Effector memory CD8-positive, alpha-beta T cell (primary cell): ENCODE data around the gene PARVA.

Experiments used
- ATAC-seq: fragments of 150-1000 bp; cut with Tn5 transposase; replicated peaks from 2 replicates; pipeline ENCODE4 v1.10.0; 2021; ENCODE audit warnings: mild to moderate bottlenecking, moderate library complexity
- DNase-seq, 3 experiments: peaks; one replicate each; pipeline ENCODE4 v3.0.0; 2021
- H3K27ac Mint-ChIP-seq, 2 donors: one replicate each; pipeline ENCODE4 v1.8.0; 2022; ENCODE audit warnings: mild to moderate bottlenecking in 2 of 2, mixed read lengths in 2 of 2, moderate library complexity in 2 of 2
- H3K27me3 Mint-ChIP-seq, 2 donors: one replicate each; pipeline ENCODE4 v1.8.0; 2022; ENCODE audit warnings: mixed read lengths in 2 of 2
- H3K36me3 Mint-ChIP-seq: one replicate; pipeline ENCODE4 v1.8.0; 2022; ENCODE audit warnings: mild to moderate bottlenecking, moderate library complexity, mixed read lengths; ENCODE audit not compliant: insufficient read depth
- H3K4me1 Mint-ChIP-seq, 2 donors: one replicate each; pipeline ENCODE4 v1.8.0; 2022; ENCODE audit warnings: low read depth in 2 of 2, mixed read lengths in 2 of 2
- H3K4me3 Mint-ChIP-seq, 2 donors: one replicate each; pipeline ENCODE4 v1.8.0; 2022; ENCODE audit warnings: mild to moderate bottlenecking in 2 of 2, mixed read lengths in 2 of 2, moderate library complexity in 2 of 2
- H3K9me3 Mint-ChIP-seq, 2 donors: one replicate each; pipeline ENCODE4 v1.8.0; 2022; ENCODE audit warnings: mixed read lengths in 2 of 2

PARVA gene

GRCh38 chr11:12536566-12536965 is 159.2 kb downstream of the PARVA start:
- H3K36me3 Mint-ChIP-seq = no peaks in the 10 kb centered on the region
- H3K4me1 Mint-ChIP-seq = no peaks in the 10 kb centered on the region
- no peak overlapping the region for H3K4me3 Mint-ChIP-seq
- peaks cover 36 to 47% of the 10 kb centered on the region in 2 donors for H3K27me3 Mint-ChIP-seq
- no peaks in the 10 kb centered on the region for H3K9me3 Mint-ChIP-seq
- DNase-seq (no peak), ATAC-seq (no peak)
- no peak overlapping the region for H3K27ac Mint-ChIP-seq

- Mint-ChIP-seq H3K9me3 (no peaks in the 10 kb centered on the region), H3K36me3 (no peaks in the 10 kb centered on the region), H3K4me3 (no peak overlapping the region), H3K27ac (no peak overlapping the region), H3K4me1 (no peaks in the 10 kb centered on the region), H3K27me3 (peaks cover 43% of the 10 kb centered on the region in 2 donors)
- DNase-seq (no peak), ATAC-seq (no peak)
These were observed 160.5 kb downstream of the PARVA start for GRCh38 chr11:12537778-12538401.

DNA sequence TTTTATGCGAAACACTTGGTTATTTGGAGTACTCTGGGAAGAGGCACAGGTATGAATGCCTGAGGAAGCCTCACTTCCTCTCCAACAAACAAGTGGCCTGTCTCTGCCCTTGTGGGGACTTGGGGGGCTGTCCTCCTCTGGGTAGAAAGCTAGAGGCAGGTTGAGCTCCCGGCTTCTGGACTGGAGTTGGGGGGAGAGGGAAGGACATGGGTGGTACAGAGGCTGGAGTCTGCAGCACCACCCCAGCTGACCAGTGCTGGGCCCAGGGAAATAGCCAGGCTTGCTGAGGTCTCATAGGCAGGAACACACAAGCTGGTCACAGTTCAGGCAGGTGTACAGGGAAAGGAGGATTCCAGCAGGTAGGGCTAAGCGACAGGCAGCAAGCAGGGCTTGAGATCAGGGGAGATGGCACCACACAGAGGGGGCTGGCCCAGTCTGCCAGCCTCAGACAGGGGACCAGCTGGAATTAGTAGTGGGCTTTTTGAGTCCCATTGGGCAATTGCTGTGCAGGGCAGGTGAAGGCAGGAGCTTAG is 161.6 kb downstream of the PARVA start:
- Mint-ChIP-seq H3K27ac (no peak overlapping the region), H3K4me3 (no peak overlapping the region), H3K27me3 (peaks cover 48 to 52% of the 10 kb centered on the region in 2 donors), H3K9me3 (no peaks in the 10 kb centered on the region), H3K36me3 (no peaks in the 10 kb centered on the region), H3K4me1 (no peaks in the 10 kb centered on the region)
- no peak for ATAC-seq
- no peak for DNase-seq

GRCh38 chr11:12539572-12539971 is 162.2 kb downstream of the PARVA start:
- peaks cover 48 to 54% of the 10 kb centered on the region in 2 donors for H3K27me3 Mint-ChIP-seq
- H3K4me3 Mint-ChIP-seq = no peak overlapping the region
- no peak for ATAC-seq
- H3K9me3 Mint-ChIP-seq = no peaks in the 10 kb centered on the region
- no peak overlapping the region for H3K27ac Mint-ChIP-seq
- no peak for DNase-seq
- no peaks in the 10 kb centered on the region for H3K4me1 Mint-ChIP-seq
- no peaks in the 10 kb centered on the region for H3K36me3 Mint-ChIP-seq

DNA sequence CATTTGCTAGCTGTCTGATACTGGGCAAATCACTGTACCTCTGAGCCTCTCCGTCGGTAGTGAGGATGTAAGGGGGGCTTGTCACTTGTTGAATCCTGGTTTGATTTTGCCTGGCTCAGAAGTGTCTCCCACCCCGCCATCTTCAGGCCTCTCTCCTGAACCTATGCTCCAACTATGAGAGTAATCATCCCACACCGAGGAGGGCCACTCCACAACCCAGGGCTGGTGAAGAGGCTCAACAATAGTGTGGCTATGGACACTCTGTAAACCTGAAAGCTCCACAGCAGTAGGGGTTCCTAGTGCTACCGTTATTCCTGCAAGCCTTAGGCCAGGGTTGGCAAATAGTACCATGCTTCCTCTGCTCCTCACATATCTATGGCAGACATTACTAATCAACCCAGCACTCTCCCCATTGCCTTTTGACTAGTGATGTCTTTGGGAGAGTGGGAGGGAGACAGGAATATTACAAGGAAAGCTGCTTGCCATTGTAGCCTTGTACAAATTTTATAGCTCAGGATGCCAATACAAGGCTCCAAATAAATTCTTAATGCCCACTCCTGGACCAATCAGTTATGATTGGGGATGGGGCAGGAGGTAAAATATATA is 162.8 kb downstream of the PARVA start:
- ATAC-seq = no peak
- no peaks in the 10 kb centered on the region for H3K36me3 Mint-ChIP-seq
- DNase-seq = no peak

DNA sequence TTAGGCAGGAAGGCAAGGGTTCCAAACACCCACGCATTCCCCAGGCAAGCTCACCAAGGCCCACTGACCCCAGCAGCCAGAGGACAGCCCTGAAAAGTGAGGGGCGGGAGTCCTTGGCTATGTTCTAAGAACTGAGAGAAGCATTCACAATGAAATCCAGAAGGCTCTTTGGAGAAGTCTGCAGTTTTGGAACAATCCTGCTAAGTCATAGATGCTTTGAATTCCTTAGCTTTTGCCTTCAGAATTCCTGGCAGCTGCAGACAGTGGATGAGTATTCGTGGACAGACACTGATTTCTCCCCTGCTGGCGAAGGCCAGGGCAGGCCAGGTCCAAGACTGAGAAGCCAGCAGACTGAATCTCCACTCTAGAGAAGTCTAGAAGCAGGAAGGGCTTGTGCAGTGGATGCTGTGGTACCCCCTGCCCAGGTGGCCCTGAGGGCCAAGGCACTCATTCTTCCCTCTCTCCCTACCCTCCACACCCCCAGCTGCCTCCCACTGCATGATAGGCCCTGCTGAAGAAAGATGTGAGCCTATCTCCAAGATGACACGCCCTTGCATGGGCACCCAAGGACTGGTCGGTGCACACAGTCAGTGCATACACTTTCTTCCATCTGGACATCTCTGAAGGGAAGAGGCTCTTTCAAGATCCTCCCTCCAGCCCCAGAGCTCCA is 163.7 kb downstream of the PARVA start:
- H3K4me3 Mint-ChIP-seq = no peak overlapping the region
- DNase-seq = no peak
- H3K36me3 Mint-ChIP-seq = no peaks in the 10 kb centered on the region
- H3K27ac Mint-ChIP-seq = no peak overlapping the region
- H3K9me3 Mint-ChIP-seq = no peaks in the 10 kb centered on the region
- H3K27me3 Mint-ChIP-seq = peaks cover 39 to 57% of the 10 kb centered on the region in 2 donors
- ATAC-seq = no peak
- H3K4me1 Mint-ChIP-seq = no peaks in the 10 kb centered on the region

More for the DNA sequence above, 162.8 kb downstream of the PARVA start:
- Mint-ChIP-seq H3K4me1 (no peaks in the 10 kb centered on the region), H3K27me3 (peaks cover 42 to 57% of the 10 kb centered on the region in 2 donors), H3K9me3 (no peaks in the 10 kb centered on the region), H3K27ac (no peak overlapping the region), H3K4me3 (no peak overlapping the region)

DNA sequence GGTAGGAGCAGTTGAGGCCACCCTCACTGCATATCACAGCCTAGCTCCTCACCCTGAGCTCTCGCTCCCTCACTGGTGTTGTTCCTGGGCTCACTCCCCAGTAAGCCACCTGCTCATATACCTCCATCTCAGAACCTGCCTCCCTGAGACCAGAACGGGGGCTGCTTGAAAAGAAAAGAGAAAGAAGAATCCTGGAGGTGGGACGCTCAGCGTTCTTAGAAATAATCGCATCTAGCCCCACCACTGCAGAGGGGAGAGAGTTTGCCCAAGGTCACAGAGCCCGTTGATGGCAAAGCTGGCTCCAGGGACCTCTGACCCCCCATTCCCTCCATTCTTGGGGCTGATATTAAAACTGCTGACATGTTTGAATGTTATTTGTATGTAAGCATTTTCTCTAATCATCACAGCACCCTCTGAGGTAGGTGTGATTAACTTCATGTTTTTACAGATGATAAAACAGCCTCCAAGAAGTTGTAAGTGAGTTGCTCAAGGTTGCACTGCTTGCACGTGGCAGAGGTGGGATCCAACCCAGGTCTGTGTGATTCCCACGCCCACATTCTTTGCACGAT is 164.3 kb downstream of the PARVA start:
- H3K9me3 Mint-ChIP-seq = no peaks in the 10 kb centered on the region
- no peaks in the 10 kb centered on the region for H3K36me3 Mint-ChIP-seq
- H3K4me3 Mint-ChIP-seq = no peak overlapping the region
- no peaks in the 10 kb centered on the region for H3K4me1 Mint-ChIP-seq
- DNase-seq (no peak), ATAC-seq (no peak)
- H3K27ac Mint-ChIP-seq = no peak overlapping the region
- peaks cover 33 to 53% of the 10 kb centered on the region in 2 donors for H3K27me3 Mint-ChIP-seq

DNA sequence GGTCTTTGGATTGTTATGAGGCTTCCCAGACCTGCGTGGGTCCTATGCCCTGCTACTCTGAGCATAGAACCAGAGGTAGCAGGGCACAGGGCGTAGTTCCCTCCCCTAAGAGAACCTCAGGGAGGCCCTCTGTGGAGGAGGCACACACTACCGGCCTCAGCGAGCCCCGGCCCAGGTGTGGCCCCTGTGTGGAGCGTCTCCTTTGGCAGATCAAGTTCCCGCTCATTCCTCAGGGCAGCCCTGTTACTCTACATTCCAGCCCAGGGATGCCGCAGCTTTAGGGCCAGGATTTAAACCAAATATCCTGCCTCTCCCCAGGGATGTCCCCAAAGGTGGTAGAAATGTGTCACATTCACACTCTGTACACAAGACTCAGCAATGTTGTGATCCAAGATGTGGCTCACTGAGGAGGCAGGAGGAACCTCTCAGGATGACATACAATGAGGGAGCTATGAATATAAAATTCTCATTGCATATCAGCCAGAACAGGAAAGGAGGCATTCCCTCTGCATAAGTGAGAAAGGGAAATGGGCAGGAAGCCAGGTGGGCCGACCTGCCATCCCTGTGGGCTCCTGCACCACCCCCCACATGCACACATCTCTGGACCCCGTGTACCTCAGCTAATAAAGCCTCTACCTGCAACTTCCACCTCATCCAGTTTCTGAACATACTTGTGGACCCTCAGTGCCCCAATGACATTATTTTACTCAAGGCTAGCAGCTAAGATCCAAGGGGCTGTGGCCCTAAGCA is 165.0 kb downstream of the PARVA start:
- Mint-ChIP-seq H3K27me3 (peaks cover 27 to 46% of the 10 kb centered on the region in 2 donors), H3K36me3 (no peaks in the 10 kb centered on the region), H3K9me3 (no peaks in the 10 kb centered on the region), H3K4me1 (no peaks in the 10 kb centered on the region), H3K27ac (peak overlapping the region in 1 of 2 donors; percentile 44), H3K4me3 (no peak overlapping the region)
- DNase-seq = no peak
- ATAC-seq = no peak

DNA sequence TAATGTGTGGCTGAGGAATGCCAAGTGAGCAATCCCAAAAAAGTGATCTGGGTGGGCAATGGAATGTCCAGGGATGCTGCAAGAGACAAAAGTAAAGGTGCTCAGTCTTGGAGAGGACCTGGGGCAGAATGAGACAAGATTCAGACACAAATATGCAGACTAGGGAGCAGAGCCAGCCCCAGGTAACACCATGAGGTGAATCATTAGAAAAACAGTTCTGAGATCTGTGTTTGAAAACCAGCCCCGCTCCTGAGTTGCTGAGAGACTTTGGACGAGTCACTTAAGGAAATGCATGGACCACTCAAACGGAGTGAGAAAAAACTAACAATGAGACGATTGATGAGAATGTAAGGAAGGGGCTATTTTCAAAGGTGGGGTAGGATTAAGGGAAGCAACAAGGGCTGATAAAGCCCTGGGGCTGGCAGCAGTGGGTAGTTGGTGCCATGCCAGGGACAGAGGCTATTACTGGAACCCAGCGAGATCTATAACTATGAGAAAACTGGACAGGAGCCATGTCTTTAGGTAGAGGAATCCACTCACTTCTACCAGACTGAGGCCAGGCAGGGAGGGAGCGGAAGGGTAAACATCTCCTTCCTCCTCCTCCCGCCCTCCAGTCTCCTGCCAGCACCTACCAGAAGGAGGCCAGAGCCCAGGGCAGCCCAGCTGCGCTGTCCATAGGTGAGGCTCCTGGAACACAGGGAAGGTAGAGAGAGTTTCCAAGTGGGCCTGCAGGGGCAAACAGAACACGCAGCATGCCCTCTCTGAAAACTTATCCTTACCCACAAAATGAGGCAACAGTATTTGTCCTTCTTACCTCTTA is 166.4 kb downstream of the PARVA start:
- H3K27me3 Mint-ChIP-seq = peaks cover 20 to 37% of the 10 kb centered on the region in 2 donors
- no peaks in the 10 kb centered on the region for H3K36me3 Mint-ChIP-seq
- DNase-seq = no peak
- no peaks in the 10 kb centered on the region for H3K9me3 Mint-ChIP-seq
- H3K4me1 Mint-ChIP-seq = no peaks in the 10 kb centered on the region
- no peak for ATAC-seq
- no peak overlapping the region for H3K27ac Mint-ChIP-seq
- no peak overlapping the region for H3K4me3 Mint-ChIP-seq

- H3K4me3 Mint-ChIP-seq = no peak overlapping the region
- no peaks in the 10 kb centered on the region for H3K4me1 Mint-ChIP-seq
- H3K27ac Mint-ChIP-seq = no peak overlapping the region
- no peaks in the 10 kb centered on the region for H3K9me3 Mint-ChIP-seq
- DNase-seq (no peak), ATAC-seq (no peak)
- no peaks in the 10 kb centered on the region for H3K36me3 Mint-ChIP-seq
- peaks cover 16 to 44% of the 10 kb centered on the region in 2 donors for H3K27me3 Mint-ChIP-seq
These were observed 167.8 kb downstream of the PARVA start for GRCh38 chr11:12544986-12545775.

GRCh38 chr11:12546122-12546521 is 168.8 kb downstream of the PARVA start:
- Mint-ChIP-seq H3K27me3 (peaks cover 16 to 45% of the 10 kb centered on the region in 2 donors), H3K27ac (no peak overlapping the region), H3K4me3 (no peak overlapping the region), H3K36me3 (no peaks in the 10 kb centered on the region), H3K4me1 (no peaks in the 10 kb centered on the region), H3K9me3 (no peaks in the 10 kb centered on the region)
- ATAC-seq (no peak), DNase-seq (no peak)

DNA sequence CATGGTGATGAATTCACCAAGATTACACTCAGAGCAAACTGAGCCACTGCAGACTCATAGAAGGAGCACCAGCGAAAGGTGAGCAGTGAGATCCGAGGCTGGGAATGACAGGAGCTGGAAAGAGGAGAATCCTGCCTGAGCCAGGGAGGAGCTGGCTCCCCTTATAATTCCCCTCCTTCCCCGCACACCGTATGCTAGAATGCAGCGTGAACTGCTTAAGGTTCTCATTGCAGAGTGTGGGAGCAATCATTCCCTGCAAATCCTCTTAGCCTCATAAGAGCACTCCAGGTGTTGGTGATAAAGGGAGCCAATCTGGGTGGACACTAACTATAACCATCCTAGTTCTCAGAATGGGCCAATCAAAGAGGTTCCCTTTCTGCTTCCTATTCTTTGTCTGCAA is 169.3 kb downstream of the PARVA start:
- Mint-ChIP-seq H3K9me3 (no peaks in the 10 kb centered on the region), H3K4me1 (no peaks in the 10 kb centered on the region), H3K36me3 (no peaks in the 10 kb centered on the region), H3K4me3 (no peak overlapping the region), H3K27me3 (peaks cover 22 to 47% of the 10 kb centered on the region in 2 donors), H3K27ac (no peak overlapping the region)
- ATAC-seq (no peak), DNase-seq (no peak)
